A673 (cell line): Measurements from ENCODE around the gene FAAH2. TPM values are rescaled to one million over a fixed set of nuclear protein-coding genes. Genes with fewer than 3 reads are reported as not detected.

Experiments
- BruUV-seq: library from RNA; stranded (reverse); fragments of 400-500 nt; replicated peaks from 2 replicates; lab custom pipeline; 2021; lab: Mats Ljungman, UMichigan
- CTCF ChIA-PET: fragments of 300-600 bp; sonication (Branson Sonifier 250); formaldehyde crosslinking; loops from one replicate; lab custom pipeline; 2022; ENCODE audit warnings: antibody characterized with exemption; lab: Charles Lee
- POLR2A ChIA-PET: fragments of 300-600 bp; sonication (Branson Sonifier 250); formaldehyde crosslinking; loops from one replicate; lab custom pipeline; 2022; ENCODE audit warnings: antibody characterized with exemption; ENCODE audit not compliant: low non-redundant PET; lab: Charles Lee
- DNase-seq: peaks from one replicate; pipeline ENCODE4 v3.0.0-alpha.2; 2015; ENCODE audit warnings: low spot score
- H3K27ac ChIP-seq: fragments of 200-600 bp; sonication (generic); 2 replicates; pipeline ENCODE4 v1.5.1; 2016; ENCODE audit warnings: mixed run types, low read depth, mild to moderate bottlenecking, mixed read lengths, antibody characterized with exemption, low read length; ENCODE audit not compliant: poor library complexity, severe bottlenecking
- H3K27me3 ChIP-seq: fragments of 200-600 bp; sonication (generic); replicated peaks from 2 replicates; pipeline ENCODE4 v1.6.1; 2017; ENCODE audit warnings: mixed run types, low read depth, mild to moderate bottlenecking, mixed read lengths, antibody characterized with exemption, low read length; ENCODE audit not compliant: insufficient read depth, poor library complexity
- H3K36me3 ChIP-seq: fragments of 200-600 bp; sonication (generic); 2 replicates; pipeline ENCODE4 v1.6.1; 2016; ENCODE audit warnings: mixed run types, mild to moderate bottlenecking, mixed read lengths, antibody characterized with exemption, low read length; ENCODE audit not compliant: insufficient read depth, poor library complexity, severe bottlenecking
- H3K4me1 ChIP-seq: fragments of 200-600 bp; sonication (generic); 2 replicates; pipeline ENCODE4 v1.6.1; 2017; ENCODE audit warnings: mixed run types, mild to moderate bottlenecking, mixed read lengths, antibody characterized with exemption, low read length; ENCODE audit not compliant: insufficient read depth, poor library complexity, severe bottlenecking
- H3K4me3 ChIP-seq: fragments of 200-600 bp; sonication (generic); 2 replicates; pipeline ENCODE4 v1.5.1; 2016; ENCODE audit warnings: low read depth, mixed run types, mild to moderate bottlenecking, mixed read lengths, low read length; ENCODE audit not compliant: poor library complexity, severe bottlenecking
- H3K9me3 ChIP-seq: fragments of 200-600 bp; sonication (generic); 2 replicates; pipeline ENCODE4 v1.6.1; 2016; ENCODE audit warnings: mixed run types, low read depth, mild to moderate bottlenecking, mixed read lengths, antibody characterized with exemption, low read length; ENCODE audit not compliant: poor library complexity, severe bottlenecking
- EZH2 ChIP-seq: fragments of 200-600 bp; sonication (generic); IDR thresholded peaks from 2 replicates; pipeline ENCODE4 v1.6.1; 2017; ENCODE audit warnings: borderline replicate concordance, low read depth, mild to moderate bottlenecking, mixed read lengths, antibody characterized with exemption, low read length; ENCODE audit not compliant: poor library complexity, severe bottlenecking
- intact Hi-C: fragments of 100-400 bp; cut with micrococcal nuclease; formaldehyde crosslinking; loops from one replicate; pipeline ENCODE4 v1.10.0; 2022; ENCODE audit not compliant: unreplicated experiment
- total RNA-seq: library from RNA; stranded (reverse); gene quantifications from 2 replicates; pipeline ENCODE4 v1.2.3, GENCODE V29; 2021
- TF ChIP-seq, protein P1 (sequence below): fragments of 300-800, 200-600 bp; sonication (generic); conservative IDR thresholded peaks from 2 replicates; pipeline ENCODE4 v1.5.1; 2017; ENCODE audit warnings: low read depth, mild to moderate bottlenecking, antibody characterized with exemption, low read length, moderate library complexity, mixed read lengths

Gene FAAH2
- total RNA-seq, 1 experiment from 2014 or later: 0.24 TPM

DNA sequence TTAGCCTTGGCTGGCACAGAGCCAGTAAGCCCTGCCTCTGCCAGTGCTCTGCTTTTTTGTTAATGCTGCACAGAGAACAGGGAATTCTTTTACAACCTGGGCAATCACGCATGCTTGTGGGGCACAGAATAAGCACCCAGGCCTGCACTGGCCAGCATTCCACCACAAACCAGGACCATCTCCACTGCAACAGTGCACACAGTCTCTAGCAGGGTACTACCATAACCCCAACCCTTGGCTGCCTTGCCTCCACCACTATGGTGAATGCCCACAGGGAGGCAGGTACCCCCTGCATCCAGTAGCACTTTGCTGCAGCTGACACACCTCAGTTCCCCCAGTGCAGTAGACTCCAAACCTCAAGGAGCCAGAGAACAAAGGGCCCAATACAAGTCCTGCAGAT is 19.2 kb upstream of the FAAH2 start:
- Histone ChIP-seq H3K36me3 (no peaks in the 10 kb centered on the region), H3K4me1 (no peaks in the 10 kb centered on the region), H3K4me3 (no peak overlapping the region), H3K9me3 (peaks cover 13% of the 10 kb centered on the region), H3K27me3 (no peaks in the 10 kb centered on the region), H3K27ac (no peak overlapping the region)
- BruUV-seq: no TSS peak
- intact Hi-C loops: no loop called here
- DNase-seq: no peak
- TF ChIP-seq EZH2: no peak
- TF ChIP-seq, protein P1, sequence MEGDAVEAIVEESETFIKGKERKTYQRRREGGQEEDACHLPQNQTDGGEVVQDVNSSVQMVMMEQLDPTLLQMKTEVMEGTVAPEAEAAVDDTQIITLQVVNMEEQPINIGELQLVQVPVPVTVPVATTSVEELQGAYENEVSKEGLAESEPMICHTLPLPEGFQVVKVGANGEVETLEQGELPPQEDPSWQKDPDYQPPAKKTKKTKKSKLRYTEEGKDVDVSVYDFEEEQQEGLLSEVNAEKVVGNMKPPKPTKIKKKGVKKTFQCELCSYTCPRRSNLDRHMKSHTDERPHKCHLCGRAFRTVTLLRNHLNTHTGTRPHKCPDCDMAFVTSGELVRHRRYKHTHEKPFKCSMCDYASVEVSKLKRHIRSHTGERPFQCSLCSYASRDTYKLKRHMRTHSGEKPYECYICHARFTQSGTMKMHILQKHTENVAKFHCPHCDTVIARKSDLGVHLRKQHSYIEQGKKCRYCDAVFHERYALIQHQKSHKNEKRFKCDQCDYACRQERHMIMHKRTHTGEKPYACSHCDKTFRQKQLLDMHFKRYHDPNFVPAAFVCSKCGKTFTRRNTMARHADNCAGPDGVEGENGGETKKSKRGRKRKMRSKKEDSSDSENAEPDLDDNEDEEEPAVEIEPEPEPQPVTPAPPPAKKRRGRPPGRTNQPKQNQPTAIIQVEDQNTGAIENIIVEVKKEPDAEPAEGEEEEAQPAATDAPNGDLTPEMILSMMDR: no peak
- POLR2A ChIA-PET: no interaction called here
- CTCF ChIA-PET: no interaction called here

DNA sequence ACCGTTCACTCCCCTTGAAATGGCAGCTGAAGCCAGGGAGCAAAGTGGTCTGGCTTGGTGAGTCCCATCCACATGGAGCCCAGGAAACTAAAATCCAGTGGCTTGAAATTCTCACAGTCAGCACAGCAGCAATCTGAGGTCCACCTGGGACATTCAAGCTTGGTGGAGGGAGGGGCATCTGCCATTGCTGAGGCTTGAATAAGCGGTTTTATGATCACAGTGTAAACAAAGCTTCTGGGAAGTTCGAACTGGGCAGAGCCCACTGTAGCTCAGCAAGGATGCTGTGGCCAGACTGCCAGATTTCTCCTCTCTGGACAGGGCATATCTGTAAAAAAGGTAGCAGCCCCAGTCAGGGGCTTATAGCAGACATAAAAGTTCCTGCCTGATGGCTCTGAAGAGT is 15.5 kb upstream of the FAAH2 start:
- no TSS peak for BruUV-seq
- Histone ChIP-seq H3K4me3 (no peak overlapping the region), H3K27me3 (no peaks in the 10 kb centered on the region), H3K9me3 (peaks cover 13% of the 10 kb centered on the region), H3K36me3 (no peaks in the 10 kb centered on the region), H3K27ac (no peak overlapping the region), H3K4me1 (no peaks in the 10 kb centered on the region)
- TF ChIP-seq EZH2: no peak
- TF ChIP-seq, protein P1: no peak
- ChIA-PET CTCF (no interaction called here), POLR2A (no interaction called here)
- intact Hi-C loops: no loop called here
- no peak for DNase-seq

DNA sequence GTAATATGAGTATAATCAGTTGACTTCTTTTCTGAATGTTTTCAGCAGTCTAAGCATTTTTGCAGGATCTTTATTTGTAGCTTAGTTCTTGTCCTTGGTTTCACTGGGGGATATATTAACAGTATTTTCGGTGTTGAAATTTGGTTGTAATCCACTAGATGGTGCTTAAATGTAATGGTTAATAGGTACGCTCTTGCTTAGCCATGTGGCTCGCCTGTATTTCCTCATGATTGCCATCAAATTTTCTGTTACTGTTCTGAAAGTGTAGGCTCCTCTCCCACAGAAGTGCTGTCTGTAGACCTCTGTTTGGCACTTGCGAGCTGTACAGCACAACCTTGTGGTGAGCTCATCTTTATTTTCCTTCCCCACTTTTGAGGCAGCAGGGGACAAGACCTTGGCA is 3.9 kb upstream of the FAAH2 start:
- intact Hi-C loops: no loop called here

More for the DNA sequence above, 3.9 kb upstream of the FAAH2 start:
- TF ChIP-seq, protein P1: no peak
- no peak for TF ChIP-seq EZH2
- Histone ChIP-seq H3K4me3 (no peak overlapping the region), H3K9me3 (no peaks in the 10 kb centered on the region), H3K27ac (no peak overlapping the region), H3K4me1 (no peaks in the 10 kb centered on the region), H3K27me3 (no peaks in the 10 kb centered on the region), H3K36me3 (no peaks in the 10 kb centered on the region)
- no peak for DNase-seq
- no TSS peak for BruUV-seq
- ChIA-PET CTCF (no interaction called here), POLR2A (no interaction called here)
